Endothelial cell of hepatic sinusoid (primary cell): ENCODE data around the gene RYR2.

Source experiments
- in situ Hi-C: cut with HindIII; loops from 2 replicates; pipeline ENCODE4 v1.10.0; 2017; ENCODE audit warnings: low sequenced_read_pairs

The RYR2 gene

GRCh38 chr1:237187842-237188241 is 145.9 kb downstream of the RYR2 start:
- in situ Hi-C loops, result no loop called here

DNA sequence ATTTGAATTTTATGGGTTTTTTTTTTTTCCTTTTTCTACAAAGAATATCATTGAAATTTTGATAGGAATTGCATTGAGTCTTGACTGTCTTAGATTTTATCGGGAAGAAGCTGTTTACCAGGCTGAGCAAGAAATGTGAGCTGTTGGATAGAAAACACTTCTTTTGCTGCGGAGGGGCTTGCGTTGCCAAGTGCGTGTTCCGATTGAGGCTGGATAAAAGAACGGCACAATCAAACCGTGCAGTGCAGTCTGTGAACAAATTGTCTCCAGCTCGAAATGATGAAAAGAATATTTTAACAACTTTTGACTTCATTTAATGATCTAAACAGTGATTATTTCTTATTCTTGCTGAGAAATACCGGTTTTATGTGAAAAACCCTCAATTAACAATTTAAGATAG is 149.4 kb downstream of the RYR2 start:
- in situ Hi-C loops, result no loop called here

- in situ Hi-C loops, result no loop called here
Measured at GRCh38 chr1:237197470-237198425, 155.8 kb downstream of the RYR2 start.

GRCh38 chr1:237199026-237199425 is 157.0 kb downstream of the RYR2 start:
- in situ Hi-C loops, result no loop called here

- in situ Hi-C loops, result no loop called here
Measured at GRCh38 chr1:237201155-237201554, 159.2 kb downstream of the RYR2 start.

GRCh38 chr1:237204841-237205240 is 162.9 kb downstream of the RYR2 start:
- in situ Hi-C loops, result no loop called here

GRCh38 chr1:237205400-237206064 is 163.5 kb downstream of the RYR2 start:
- in situ Hi-C loops, result no loop called here

DNA sequence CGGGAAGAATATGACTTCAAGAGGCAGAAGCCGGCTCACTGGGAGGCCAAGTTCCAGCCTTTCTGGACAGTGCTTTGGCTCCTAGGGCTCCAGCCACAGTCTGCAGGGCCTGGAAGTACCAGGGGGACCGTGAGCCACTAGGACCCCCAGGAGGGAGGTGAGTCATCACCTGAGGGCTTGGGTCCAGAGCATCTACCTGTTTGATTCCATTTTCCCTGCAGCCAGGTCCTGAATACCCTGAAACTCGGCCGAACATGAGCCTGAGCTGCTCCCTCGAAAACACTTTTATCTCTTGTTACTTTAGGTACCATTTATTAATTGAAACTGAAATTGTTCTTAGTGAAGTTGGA is 164.1 kb downstream of the RYR2 start:
- in situ Hi-C loops, result no loop called here

GRCh38 chr1:237211031-237211430 is 169.0 kb downstream of the RYR2 start:
- in situ Hi-C loops, result no loop called here

DNA sequence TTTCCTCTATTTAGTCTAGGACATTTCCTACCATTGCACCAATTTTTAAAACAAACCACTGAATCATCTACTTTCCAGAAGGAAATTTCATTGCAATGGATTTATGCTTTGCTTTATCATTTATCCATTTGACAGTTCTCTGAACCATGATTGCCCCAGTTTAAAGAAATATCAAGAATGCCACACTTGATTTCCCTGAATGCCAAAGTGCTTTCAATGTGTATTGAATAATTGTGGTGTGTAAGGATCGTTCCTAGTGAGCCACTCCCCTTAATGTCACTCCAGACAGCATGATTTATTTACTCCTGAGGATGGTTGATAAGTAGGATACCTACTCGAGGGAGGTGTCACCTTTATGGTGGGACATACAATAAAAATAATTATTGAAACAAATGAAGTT is 169.6 kb downstream of the RYR2 start:
- in situ Hi-C loops, result no loop called here

- in situ Hi-C loops, result no loop called here
Measured at GRCh38 chr1:237219751-237220642, 178.0 kb downstream of the RYR2 start.

- in situ Hi-C loops, result no loop called here
Measured at GRCh38 chr1:237223419-237223818, 181.4 kb downstream of the RYR2 start.

GRCh38 chr1:237226177-237226944 is 184.4 kb downstream of the RYR2 start:
- in situ Hi-C loops, result no loop called here

GRCh38 chr1:237227476-237227875 is 185.5 kb downstream of the RYR2 start:
- in situ Hi-C loops, result no loop called here

- in situ Hi-C loops, result no loop called here
Measured at GRCh38 chr1:237228421-237228820, 186.4 kb downstream of the RYR2 start.

- in situ Hi-C loops, result no loop called here
Measured at GRCh38 chr1:237229333-237229732, 187.3 kb downstream of the RYR2 start.

DNA sequence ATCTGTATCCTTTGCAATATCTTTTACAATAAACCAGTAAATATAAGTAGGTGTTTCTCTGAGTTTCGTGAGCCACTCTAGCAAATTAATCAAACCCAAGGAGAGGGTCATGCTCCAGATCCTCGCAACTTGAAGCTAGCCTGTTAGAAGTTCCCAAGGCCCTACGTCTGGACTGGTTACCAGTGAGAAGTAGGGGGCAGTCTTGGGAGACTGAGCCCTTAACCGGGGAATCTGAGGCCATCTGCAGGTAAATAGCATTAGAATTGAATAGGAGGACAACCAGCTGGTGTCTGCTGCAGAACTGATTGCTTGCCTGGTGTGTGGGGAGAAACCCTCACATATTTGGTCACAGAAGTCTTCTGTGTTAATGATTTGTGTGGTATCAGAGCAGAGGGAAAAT is 190.5 kb downstream of the RYR2 start:
- in situ Hi-C loops, result no loop called here

DNA sequence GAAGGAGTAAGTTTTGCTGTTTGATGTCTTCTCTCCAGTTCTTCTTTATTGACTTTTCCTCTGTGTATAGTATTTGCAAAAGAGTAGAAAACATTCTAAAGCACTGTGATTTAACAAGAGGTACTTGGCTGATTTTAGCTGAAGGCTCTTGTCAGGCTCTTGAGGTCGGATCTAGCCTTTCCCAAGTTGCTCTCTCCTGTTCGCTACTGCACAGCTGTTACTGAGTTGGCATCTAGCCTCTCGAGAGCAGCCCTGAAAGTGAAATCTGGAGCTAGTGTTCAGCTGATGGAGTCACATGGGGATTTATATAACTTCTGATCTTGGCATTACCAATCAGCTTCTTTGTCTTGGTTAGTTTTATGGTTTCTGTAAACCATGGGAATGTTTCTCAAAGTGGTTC is 193.1 kb downstream of the RYR2 start:
- in situ Hi-C loops, result no loop called here

DNA sequence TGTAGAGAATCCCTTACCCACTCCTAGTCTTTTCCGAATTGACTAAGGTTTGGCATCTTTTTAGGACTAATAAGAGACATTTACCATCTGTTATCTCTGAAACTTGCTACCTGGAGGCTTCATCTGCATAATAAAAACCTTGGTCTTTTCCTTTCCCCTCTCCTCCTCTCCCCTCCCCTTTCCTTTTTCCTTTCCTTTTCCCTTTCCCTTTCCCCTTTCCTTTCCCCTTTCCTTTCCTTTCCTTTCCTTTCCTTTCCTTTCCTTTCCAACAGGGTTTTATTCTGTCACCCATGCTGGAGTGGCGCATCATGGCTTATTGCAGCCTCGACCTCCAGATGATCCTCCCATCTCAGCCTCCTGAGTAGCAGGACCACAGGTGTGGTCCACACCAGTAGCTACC is 195.7 kb downstream of the RYR2 start:
- in situ Hi-C loops, result no loop called here

GRCh38 chr1:237239248-237239647 is 197.3 kb downstream of the RYR2 start:
- in situ Hi-C loops, result no loop called here

GRCh38 chr1:237241038-237241437 is 199.1 kb downstream of the RYR2 start:
- in situ Hi-C loops, result no loop called here
